ENCODE data around the gene COPS7B.
"Not testable (repeated sequence)": the region's sequence is repeated elsewhere in the genome, so short reads cannot be mapped to it uniquely, and the experiment has no call there.

Gene COPS7B

DNA sequence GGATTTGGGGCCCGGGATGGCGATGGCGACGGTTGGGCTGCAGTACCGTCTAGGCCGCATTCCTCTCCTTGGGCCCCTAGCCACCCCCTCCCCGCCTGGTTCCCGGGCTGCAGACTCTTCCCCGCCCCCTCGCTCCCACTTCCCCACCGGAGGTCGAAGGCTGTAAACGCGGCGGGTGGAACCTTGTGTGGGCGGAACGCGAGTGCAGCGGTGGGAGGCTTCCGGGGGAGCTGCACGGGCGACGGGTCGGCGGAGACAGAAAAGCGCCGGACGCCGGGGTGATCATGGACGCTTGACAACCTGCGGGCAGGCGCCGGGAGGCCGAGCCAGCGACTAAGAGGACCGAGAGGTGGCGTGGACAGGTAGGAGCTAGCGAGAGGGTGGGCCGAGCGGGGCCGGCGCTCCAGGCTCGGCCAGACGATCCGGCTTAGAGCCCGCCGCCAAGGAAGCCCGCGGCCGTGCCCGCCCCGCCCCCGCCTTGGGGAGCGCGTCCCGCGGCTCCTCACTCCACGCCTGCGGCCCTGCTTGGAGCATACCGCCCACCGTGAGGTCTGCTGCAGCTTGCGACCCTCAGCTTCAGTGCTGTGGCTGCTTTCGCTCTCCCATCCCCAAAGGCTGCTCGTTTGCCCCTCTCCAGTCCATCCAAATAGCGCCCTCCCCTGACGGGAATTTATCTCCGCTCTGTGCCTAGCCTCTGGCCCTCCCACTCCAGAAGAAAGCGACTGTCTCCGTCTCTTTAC lies at the start of gene COPS7B:
COPS7B (plus strand) TSS at position 269 of the 740 bp plus-strand sequence. CDS start 2,126 bp downstream, outside the sequence.
- DNase-seq, result peak; percentile 86

DNA sequence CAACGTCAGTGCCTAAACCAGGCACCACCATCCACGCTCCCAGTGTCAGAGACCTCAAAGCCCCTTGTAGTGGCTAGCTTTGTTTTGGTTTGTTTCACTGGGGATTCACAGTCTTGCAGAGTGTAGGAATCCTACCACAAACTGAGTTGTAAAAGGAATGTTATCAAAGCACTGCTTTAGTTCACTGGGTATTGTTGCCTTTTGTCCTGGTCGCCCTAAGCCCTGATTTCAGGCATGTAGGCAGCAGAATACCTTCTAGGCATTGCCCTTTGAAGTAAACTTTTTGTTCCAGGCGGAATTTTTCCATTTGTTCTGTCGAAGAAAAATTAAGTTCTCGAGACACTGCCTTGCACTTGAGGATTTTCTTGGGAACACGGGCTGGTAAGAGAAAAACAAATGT lies 48.5 kb upstream of the COPS7B start:
- no peak for DNase-seq

DNA sequence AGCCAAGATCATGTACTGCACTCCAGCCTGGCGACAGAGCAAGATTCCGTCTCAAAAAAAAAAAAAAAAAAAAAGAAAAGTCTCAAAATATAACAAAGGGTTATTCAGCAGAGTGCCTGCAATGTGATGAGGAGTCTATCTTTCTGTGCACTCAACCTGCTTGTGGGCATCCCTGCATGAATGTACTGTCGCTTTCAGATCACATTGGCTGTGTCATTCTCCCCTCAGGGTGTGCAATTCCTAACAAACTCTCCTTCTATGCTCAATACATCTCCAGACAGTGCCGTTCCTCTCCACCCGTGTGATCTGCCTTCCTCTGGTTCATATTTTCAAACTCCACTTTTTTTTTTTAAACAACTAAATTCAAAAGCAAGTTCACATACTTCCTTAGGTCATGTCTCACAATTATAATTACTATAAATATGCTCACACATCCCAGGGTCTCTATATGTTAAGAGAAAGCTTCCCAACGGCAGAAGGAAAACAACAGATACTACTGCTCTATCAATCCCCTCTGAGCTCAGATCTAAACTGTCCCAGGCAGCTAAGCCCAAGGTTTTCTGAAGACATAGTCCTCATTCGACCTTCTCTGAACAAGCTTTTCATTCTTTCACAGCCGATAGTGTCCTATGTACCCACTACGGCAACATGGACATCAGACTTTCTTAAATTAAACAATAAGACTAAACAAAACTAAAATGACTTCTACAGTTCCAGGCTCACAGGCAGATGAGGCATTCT lies 42.7 kb upstream of the COPS7B start:
- DNase-seq, result no peak

DNA sequence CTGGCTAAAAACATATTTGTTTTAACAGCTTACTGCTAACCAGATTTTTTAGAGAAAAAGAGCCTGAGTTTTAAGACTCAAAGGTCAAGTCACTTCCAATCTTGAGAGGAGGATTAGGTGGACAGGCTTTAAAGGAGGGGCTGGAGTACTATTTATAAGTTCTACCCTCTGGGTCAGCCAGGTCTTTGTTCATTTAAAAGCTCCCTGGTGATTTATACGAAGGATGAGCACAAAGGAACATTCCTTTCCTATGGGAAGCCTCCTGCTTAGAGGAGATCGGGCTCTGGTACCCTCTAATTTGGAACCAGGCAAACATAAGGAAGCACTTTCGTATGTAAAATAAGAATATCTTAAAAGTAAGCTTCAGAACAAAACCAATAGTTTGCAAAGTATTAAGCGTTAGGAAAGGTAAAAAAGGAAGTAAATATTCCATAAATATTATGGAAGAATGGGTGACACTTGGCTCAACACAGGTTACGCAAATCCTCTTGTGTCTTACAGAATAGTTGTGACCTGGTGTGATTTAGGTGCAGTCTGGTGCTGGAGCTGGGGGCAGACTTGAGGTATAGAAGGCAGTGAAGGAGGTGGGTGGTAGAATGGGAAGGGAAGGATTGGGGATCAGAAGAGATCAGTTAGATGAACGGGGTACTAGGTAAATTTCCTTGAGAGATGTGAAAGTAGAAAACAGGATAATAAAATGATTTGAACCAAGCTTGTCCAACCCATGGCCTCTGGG lies 40.8 kb upstream of the COPS7B start:
- DNase-seq, result no peak

DNA sequence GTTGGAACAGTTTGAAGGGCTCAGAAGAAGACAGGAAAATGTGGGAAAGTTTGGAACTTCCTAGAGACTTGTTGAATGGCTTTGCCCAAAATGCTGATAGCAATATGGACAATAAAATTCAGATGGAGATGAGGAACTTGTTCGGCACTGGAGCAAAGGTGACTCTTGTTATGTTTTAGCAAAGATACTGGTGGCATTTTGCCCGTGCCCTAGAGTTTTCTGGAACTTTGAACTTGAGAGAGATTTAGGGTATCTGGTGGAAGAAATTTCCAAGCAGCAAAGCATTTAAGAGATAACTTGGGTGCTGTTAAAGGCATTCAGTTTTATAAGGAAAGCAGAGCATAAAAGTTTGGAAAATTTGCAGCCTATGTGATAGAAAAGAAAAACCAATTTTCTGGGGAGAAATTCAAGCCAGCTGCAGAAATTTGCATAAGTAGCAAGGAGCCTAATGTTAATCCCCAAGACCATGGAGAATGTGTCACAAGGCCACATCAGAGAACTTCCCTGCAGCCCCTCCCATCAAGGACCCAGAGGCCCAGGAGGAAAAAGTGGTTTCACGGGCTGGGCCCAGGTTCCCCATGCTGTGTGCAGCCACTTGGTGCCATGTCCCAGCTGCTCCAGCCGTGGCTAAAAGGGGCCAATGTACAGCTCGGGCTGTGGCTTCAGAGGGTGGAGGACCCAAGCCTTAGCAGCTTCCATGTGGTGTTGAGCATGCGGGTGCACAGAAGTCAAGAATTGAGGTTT lies 37.9 kb upstream of the COPS7B start:
- not testable (repeated sequence) for DNase-seq

DNA sequence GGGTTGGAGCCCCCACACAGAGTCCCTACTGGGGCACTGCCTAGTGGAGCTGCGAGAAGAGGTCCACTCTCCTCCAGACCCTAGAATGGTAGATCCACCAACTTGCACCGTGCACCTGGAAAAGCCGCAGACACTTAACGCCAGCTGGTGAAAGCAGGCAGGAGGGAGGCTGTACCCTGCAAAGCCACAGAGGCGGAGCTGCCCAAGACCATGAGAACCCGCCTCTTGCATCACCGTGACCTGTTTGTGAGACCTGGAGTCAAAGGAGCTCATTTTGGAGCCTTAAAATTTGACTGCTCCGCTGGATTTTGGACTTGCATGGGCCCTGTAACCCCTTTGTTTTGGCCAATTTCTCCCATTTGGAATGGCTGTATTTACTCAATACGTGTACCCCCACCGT lies 37.2 kb upstream of the COPS7B start:
- DNase-seq, result not testable (repeated sequence)

DNA sequence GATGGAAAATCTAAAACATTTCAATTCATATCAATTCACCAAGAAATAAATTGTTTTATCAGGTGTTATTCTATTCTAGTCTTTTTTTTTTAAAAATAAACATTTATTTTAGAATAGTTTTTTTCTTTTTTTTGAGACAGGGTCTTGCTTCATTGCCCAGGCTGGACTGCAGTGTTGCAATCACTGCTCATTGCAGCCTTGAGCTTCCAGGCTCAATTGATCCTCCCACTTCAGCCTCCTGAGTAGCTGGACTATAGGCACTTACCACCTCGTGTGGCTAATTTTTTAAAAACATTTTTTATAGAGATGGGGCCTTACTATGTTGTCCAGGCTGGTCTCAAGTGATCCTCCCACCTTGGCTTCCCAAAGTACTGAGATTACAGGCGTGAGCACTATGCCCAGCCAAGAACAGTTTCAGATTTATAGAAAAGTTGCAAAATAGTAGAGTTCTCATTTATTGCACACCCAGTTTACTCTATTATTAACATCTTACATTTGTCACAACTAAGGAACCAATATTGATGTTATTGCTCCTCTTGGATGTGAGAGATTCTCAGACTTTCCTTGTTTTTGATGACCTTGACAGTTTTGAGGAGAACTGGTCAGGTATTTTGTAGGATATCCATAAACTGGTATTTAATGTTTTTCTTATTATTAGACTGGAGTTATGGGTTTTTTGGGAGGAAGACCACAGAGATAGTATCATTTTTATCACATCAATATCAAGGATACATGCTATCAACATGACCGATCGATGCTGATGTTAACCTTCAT lies 35.0 kb upstream of the COPS7B start:
- DNase-seq, result no peak

DNA sequence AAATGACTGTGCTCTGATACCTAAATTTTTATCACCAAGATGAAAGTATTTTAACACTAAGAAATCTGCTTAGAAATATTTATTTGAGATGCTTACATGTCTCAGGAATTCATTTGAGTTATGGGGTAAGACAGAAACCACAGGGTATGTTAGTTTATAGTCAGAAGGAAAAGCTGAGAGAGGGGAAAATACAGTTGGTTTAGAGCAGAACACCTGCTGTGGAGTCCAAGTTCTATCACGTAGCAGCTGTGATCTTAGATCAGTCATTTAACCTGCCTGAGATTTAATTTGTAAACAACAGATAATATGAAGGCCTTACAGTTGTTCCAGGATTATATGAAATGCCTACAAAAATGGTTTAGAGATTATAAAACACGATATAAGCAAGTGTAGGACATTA lies 34.2 kb upstream of the COPS7B start:
- no peak for DNase-seq

DNA sequence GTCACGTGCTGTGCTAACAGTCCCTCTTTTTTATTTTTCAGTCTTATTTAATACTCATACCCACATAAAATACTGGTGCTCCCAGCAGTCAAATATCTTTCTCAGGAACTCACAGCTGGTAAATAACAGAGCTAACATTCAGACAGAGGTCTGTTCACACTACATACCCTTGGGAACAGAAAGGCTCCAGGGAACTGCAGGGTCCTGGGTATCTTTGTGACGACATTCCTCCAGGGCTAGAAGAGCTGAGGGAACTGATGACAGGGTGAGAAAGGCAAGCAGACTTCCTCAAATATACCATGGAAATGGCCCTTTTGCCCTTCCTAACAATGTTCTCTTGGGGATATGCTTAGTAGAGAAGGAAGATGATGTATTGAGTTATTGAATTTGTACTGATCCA lies 24.5 kb upstream of the COPS7B start:
- DNase-seq, result no peak

DNA sequence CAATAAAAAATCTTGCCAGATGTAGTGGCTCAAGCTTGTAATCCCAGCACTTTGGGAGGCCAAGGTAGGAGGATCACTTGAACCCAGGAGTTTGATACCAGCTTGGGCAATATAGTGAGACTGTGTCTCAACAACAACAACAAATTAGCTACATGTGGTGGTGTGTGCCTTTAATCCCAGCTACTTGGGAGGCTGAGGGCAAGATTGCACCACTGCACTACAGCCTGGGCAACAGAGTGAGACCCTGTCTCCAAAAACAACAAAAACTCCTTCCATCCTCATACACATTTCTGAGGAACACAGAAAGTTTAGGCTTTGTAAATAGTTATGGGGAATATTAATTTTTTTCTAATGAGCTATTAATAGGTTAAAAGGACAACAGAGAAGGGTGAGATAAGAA lies 22.1 kb upstream of the COPS7B start:
- DNase-seq, result no peak

DNA sequence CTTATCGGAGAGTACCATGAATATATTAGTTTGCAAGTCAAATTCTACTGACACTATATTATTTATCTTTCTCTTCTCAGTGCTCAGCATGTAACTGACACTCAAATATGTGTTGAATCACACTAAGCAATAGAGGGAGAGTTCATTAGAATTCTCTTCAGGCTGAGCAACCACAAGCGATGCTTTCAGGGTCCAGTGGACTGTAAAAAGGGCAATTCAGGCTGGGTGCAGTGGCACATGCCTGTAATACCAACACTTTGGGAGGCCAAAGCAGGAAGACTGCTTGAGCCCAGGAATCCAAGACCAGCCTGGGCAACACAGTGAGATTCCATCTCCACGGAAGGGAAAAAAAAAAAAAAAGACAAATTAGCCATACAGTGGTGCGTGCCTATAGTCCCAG lies 21.5 kb upstream of the COPS7B start:
- no peak for DNase-seq

DNA sequence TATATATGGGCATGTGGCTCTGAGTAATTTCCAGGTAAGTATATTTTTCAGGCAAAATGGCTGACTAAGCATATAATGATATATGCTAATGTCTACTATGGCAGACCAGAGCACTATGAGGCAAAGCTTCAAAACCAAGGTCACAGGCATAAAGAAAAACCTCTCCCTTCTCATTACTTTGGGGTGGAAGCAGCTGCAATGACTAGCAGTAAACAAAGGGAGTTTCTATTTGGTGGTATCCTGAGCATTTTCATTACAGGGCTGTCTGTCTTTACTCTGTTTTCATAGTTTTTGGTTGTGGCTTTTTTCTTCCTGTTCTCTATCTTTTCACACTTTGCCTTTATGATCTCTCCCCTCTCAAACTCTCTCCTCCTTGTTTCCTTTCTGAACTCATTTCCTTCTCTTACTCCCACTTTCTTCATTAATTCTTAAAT lies 20.7 kb upstream of the COPS7B start:
- DNase-seq, result no peak

DNA sequence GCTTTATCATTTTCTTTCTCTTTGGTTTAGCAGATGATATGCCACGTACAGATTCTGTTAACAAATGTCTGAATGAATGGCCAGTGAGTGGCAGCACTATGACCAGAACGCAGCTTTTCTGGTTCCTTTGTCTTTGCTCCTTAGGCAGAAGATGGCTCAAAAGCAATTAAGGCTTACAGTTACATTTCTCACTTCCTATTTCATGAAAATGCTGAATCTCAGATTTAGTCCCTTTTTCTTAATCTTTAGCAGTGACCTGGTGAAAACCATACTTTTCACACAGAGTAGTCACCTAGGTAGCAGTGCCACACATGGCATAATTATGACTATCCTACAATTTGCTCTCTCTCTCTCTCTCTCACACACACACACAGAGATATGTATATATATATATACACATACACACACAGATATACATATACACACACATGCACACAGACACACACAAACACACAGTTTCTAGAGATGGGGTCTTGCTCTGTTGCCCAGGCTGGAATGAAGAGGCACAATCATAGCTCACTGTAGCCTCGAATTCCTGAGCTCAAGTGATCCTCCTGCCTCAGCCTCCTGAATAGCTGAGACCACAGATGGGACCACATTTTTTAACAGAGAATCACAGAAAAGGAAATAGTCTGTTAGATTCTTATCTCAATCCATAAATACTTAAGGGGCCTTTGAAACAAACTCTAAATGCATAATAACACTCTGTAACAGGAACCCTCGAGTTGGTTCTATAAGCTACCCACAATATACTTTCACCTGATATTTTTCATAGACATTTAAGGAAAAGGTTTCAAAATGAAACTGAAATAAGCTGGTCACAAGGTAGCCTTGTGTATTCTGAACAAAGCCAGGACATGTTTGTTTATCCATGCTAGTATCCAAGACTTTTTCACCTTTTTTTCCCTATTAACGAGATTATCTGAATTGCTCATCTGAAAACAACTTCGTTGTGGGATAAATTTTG lies 16.8 kb upstream of the COPS7B start:
- no peak for DNase-seq

DNA sequence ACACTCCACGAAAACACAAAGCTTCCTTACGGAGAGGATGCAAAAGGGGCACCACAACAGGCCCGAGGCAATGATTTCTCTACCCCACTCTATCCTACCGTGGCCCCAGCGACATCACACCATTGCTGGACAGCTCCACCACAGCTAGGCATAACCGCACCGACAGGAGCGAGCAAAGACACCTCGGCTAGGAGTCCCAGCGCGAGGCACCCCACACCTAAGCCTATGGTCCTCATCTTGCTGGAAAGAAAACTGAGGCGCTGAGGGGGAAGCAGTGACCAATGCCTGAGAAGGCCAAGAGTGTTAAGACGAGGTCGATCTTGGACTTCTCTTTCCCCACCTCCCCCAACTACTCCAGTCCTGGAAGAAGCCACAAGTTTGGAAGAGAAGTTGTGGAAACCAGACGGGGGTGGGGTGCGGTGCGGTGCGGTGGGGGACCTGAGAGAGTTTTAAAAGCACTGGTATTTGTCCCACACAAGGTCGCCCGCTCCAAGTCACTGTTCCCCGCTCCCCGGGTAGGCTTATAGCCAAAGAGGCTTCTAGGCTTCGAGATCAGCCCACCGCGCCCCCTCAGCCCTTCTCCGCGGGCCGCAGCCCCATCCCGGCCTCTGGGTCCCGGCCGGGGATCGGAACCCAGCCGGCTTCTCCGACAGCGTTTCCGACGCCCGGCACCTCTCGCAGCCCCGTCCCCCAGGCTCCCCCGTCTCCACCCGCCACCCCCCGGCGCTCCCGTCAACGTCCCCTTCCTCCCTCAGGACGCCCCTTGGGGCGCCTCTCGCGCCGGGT lies 5.9 kb upstream of the COPS7B start:
- DNase-seq, result no peak

DNA sequence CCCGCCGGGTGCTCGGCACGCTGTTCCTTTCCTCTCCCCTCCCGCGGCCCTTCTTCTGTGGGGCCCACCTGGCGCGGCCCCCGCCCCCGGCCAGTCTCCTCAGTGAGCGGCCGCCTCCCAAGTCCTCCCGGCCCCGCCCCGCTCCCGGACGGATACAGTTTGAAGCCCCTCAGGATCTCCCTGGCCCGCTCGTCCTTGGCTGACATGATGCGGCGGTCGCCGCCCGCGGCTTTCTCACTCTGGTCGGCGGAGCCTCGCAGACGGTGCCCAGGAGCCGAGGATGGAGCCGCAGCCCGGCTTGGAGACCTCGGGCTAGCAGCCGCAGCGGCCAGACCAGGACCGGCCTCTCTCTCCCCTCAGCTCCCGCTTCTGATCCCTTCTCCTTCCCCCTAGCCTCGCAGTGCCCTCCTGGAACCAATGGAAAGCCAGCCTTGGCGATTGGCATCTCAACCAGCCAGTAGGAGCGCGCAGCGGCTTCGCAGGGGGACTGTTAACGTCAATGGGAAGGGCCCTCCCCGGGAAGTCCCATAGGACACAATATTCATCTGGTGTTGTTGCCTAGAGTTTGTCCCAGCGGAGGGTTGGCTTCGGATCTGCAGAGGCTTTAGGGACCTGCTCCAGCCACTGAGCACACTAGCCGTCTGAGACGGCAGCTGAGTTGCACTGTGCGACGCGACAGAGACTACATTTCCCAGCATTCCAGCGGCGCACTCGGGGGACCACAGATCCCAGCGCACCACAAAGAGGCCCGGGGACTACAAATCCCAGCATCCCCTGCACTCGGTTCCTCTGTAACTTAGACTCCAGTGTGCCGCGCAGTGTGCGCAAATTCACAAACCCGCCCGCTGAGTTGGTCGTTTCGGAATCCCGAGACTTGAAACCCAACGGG lies 5.1 kb upstream of the COPS7B start, which contains the start of gene PDE6D:
PDE6D (minus strand) TSS at position 374 of the 889 bp plus-strand sequence; CDS start at position 206, 168 bp downstream.
- peak; percentile 98 for DNase-seq

DNA sequence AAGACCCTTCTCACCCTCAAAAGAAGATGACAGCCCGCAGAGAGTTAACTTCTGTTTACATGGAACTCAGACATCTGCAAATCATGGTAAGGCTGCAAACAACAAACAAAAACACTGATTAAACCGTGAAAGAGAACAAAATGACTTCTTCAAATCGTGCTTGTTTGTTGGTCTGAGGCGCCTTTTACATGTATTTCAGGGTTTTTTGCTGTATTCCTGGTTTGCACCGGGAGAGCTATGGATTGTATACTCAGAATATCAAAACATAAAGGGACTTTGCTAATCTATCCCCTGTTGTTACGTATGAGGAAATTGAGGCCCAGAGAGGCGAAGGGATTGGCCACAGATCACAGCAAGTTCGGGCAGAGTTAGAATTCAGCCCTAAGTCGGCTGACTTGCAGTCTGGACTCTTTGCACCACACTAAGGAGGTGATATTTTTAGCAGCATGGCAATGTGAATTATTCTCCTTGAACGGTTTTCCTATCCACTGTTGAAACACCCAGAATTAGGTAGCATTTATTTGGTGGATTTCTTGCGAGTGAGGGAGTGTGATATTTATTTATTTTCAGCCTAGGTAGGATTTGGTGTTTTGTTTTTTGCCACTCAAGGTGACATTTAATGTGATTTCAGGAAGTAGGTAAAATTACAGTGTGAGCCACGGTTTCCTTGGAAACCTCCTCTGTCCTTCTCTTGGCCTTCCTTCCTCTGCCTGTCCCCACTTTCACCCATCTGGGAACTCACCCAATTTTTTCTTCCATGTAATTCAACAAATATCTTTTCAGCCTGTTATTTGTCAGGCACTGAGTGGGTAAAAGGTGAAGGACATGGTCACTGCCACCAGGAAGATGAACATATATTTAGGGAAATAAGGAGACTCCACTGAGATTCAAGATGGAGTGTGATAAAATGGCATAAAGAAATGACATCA lies 4.2 kb upstream of the COPS7B start:
- DNase-seq, result peak; percentile 11

DNA sequence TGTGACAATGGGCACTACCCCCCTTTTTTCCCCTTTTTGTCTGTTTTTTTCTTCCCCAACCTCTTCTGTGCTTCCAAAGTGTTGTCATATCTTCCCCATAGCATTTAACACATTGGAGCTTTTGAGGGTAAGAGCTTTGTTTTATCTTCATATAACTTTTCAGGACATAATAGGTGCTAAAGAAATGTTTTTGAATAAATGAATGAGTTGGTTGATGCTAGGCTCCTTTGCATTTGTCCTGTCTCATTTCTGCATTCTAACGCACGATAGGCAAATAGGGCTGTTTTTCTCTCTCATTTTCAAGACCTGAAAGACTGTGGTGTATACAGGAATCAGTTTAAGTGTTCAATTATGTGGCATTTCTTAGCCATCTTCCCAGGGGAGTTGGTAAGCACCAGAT lies 832 bp upstream of the COPS7B start:
- DNase-seq, result no peak

DNA sequence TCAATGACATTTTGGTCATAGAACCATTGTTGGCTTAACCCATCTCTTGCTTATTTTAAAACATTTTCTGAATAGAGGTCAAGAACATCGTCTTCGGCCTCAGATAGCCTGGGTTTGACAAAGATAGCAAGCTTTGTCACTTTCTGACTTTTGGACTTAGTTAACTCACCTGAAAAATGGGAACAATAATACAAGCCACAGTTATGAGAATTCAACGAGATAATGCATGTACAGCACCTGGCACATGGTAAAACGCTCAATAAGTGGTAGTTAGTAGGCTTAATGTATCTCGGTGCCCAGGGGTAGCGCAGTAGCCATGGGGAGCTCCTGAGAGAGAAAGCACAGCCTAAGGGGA lies 446 bp upstream of the COPS7B start:
- no peak for DNase-seq

All from activated naive CD4-positive, alpha-beta T cell treated with Interleukin-2 at 50 U/mL for 16 hours (primary cell).